GM12891 (cell line): ENCODE results near the gene HACD1.
A peak's percentile ranks its signal among the peaks of the same experiment; 100 is the strongest.

Experiments used
- DNase-seq: peaks from one replicate; pipeline ENCODE4 v3.0.0; 2011; ENCODE audit warnings: low spot score; ENCODE audit not compliant: insufficient read length
- FAIRE-seq: peaks from 2 replicates; lab custom pipeline; 2011; peaks lifted over from hg19 to GRCh38; lab: Jason Lieb, UNC
- PAX5 ChIP-seq: IDR thresholded peaks from 2 replicates; pipeline ENCODE4 v1.6.1; 2011; ENCODE audit warnings: low read length, moderate library complexity, mild to moderate bottlenecking; ENCODE audit not compliant: insufficient read depth, severe bottlenecking
- POLR2A ChIP-seq: IDR thresholded peaks from 2 replicates; pipeline ENCODE4 v1.6.1; 2011; ENCODE audit warnings: low read depth, low read length, control low read depth
- POLR2AphosphoS5 ChIP-seq: IDR thresholded peaks from 2 replicates; pipeline ENCODE4 v1.6.1; 2011; ENCODE audit warnings: low read depth, low read length, control low read depth
- POU2F2 ChIP-seq: IDR thresholded peaks from 2 replicates; pipeline ENCODE4 v1.6.1; 2011; ENCODE audit warnings: low read depth, mild to moderate bottlenecking, control low read depth, low read length, moderate library complexity
- SPI1 ChIP-seq: IDR thresholded peaks from 2 replicates; pipeline ENCODE4 v1.6.1; 2011; ENCODE audit warnings: low read depth, low read length, control low read depth
- TAF1 ChIP-seq: IDR thresholded peaks from 2 replicates; pipeline ENCODE4 v1.6.1; 2011; ENCODE audit warnings: low read depth, low read length, control low read depth

The HACD1 gene

GRCh38 chr10:17616403-17617030, 657 bp downstream of the HACD1 start:
- no peak for TF ChIP-seq POLR2A
- TF ChIP-seq PAX5: no peak
- no peak for TF ChIP-seq POU2F2
- TF ChIP-seq TAF1: no peak
- FAIRE-seq (peak; percentile 9), DNase-seq (peak; percentile 34)

- TF ChIP-seq SPI1 (no peak), POLR2AphosphoS5 (no peak), TAF1 (no peak), POLR2A (no peak), PAX5 (no peak), POU2F2 (no peak)
- FAIRE-seq: no peak
- DNase-seq: no peak
These were observed 7.6 kb downstream of the HACD1 start for GRCh38 chr10:17609523-17610079.

GRCh38 chr10:17607603-17608332, 9.4 kb downstream of the HACD1 start:
- TF ChIP-seq PAX5 (no peak), POLR2AphosphoS5 (no peak), POLR2A (no peak), SPI1 (no peak), POU2F2 (no peak), TAF1 (no peak)
- peak; percentile 90 for FAIRE-seq
- no peak for DNase-seq

- TF ChIP-seq POU2F2: no peak
- TF ChIP-seq PAX5: no peak
- TF ChIP-seq TAF1: no peak
- TF ChIP-seq POLR2AphosphoS5: no peak
- TF ChIP-seq POLR2A: no peak
- DNase-seq (no peak), FAIRE-seq (no peak)
These were observed 10.1 kb downstream of the HACD1 start for GRCh38 chr10:17607060-17607459.

- TF ChIP-seq PAX5 (no peak), POLR2AphosphoS5 (no peak), SPI1 (no peak), TAF1 (no peak), POLR2A (no peak), POU2F2 (no peak)
- DNase-seq: no peak
- FAIRE-seq: no peak
These were observed 10.6 kb downstream of the HACD1 start for GRCh38 chr10:17606547-17607040.

- FAIRE-seq: no peak
- no peak for TF ChIP-seq SPI1
- no peak for TF ChIP-seq POLR2A
- no peak for TF ChIP-seq TAF1
- TF ChIP-seq PAX5: no peak
- no peak for TF ChIP-seq POLR2AphosphoS5
- TF ChIP-seq POU2F2: no peak
- DNase-seq: no peak
These were observed 11.2 kb downstream of the HACD1 start for GRCh38 chr10:17605936-17606335.

- FAIRE-seq: peak; percentile 55
- no peak for TF ChIP-seq POU2F2
- TF ChIP-seq SPI1: no peak
- no peak for TF ChIP-seq POLR2AphosphoS5
- TF ChIP-seq TAF1: no peak
- no peak for TF ChIP-seq PAX5
- TF ChIP-seq POLR2A: no peak
- no peak for DNase-seq
These were observed 18.1 kb downstream of the HACD1 start for GRCh38 chr10:17599089-17599488.

GRCh38 chr10:17597386-17597785, 19.8 kb downstream of the HACD1 start:
- TF ChIP-seq POU2F2: no peak
- no peak for TF ChIP-seq TAF1
- TF ChIP-seq PAX5: no peak
- no peak for TF ChIP-seq SPI1
- no peak for TF ChIP-seq POLR2A
- no peak for TF ChIP-seq POLR2AphosphoS5
- no peak for FAIRE-seq
- DNase-seq: no peak
